HTERT RPE-1 (cell line): ENCODE data around the gene PPP3CA.

ENCODE experiments used
- in situ Hi-C: fragments of 300-500 bp; cut with MboI; formaldehyde crosslinking; loops from 4 replicates; pipeline ENCODE4 v1.14.3; 2020; ENCODE audit warnings: low sequenced_read_pairs

The PPP3CA gene

DNA sequence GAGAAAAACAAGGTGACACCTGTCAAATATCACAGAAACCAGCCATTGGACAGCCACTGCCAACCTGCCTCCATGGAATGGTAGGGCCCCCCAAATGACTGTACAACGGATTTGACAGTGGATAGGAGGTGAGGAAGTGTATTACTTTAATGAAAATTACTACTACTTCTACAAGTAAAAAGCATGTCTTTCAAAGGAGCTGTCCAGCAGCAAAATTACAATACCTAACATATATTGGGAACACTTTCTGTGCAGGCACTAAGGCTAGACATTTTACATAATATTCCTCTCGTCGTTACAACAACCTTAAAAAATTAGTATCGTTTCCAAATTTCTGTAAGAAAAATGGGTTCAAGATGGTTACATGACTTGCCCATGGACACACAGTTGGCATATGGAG, 14.9 kb downstream of the PPP3CA start:
- in situ Hi-C loops, result no loop called here

DNA sequence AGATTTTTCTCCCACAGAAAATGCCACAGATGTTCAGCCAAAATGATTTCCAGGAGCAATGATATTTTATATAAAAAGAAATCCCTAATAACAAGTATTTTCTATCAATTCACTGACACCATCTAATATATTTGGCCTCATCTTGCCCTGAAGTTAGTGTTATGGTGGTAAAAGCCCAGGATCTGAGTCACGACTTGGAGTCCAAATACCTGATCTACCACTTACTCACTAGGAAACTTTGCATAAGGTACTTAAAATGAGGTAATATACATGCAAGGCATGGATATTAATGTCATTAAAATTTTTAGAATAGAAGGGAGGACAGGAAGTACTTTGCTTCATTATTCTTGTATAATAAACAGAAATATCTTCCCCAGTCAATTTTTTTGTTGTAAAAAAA, 16.3 kb downstream of the PPP3CA start:
- in situ Hi-C loops, result no loop called here

DNA sequence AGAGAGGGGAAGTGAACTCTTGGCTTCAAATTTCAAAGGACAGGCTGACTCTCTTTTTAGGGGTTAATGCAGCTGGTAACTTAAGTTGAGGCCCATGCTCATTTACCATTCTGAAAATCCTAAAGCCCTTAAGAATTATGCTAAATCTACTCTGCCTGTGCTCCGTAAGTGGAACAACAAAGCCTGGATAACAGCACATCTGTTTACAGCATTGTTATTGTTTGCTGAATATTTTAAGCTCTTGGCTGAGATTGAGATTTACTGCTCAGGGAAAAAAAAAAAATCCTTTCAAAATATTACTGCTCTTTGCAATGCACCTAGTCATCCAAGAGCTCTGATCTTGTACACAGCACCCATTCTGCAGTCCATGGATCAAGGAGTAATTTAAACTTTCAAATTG, 17.7 kb downstream of the PPP3CA start:
- in situ Hi-C loops, result no loop called here

DNA sequence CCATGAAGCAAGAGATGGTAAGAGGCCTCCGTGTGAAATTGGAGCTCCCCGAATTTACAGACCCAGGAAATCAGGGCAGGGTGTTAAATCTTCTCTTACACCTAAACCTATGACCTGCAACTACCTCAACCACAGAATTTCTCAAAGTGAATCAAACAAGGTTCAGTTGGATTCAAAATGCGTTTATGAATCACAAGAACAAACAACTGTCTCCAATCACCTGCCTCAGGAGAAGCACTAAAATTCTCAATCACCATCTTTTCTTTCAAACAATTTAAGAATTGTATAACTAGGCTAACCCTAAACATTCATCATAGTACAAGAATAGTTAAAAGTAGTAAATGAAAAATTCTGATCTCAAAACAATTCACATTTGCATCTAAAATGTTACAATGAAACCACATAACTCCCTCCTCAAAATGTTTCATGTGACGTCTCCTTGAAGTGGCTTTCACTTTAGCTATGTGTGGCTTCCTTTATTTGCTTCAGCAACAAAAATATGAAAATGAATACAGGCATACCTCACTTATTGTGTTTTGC, 19.2 kb downstream of the PPP3CA start:
- in situ Hi-C loops, result no loop called here

DNA sequence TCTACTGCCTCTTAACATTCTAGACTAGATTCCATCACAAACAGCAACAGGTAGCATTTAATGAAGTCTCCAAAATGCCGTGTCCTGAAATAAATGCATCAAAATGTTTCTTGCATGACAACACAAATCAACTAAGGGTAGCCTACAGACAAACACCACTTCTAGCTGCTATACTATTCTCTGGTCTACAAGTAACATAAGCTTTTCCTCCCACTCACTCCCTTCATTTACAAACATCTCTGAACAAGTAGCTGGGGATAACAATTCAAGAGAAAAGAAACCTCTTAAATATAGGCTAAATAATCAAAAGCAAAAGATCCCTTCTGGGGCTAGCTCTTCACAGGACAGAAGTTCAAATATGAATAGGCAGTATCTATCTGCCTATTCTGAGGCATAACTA, 20.8 kb downstream of the PPP3CA start:
- in situ Hi-C loops, result no loop called here

DNA sequence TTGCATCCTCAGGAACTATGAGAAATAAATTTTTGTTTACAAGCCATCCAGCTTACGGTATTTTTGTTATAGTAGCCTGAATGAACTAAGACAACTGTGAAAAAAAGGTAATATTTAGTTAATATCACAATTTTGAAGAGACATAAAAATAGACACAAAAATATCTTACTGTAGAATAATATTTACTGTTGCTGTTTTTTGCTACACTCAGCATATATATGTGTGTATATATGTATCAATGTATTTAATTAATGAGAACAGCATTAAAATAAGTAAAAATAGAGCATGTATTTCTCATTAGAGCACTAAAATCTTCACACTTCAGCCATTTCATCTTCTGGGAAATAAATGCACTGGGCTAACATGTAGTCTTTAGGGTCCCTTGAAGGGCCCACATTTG, 24.6 kb downstream of the PPP3CA start:
- in situ Hi-C loops, result no loop called here

DNA sequence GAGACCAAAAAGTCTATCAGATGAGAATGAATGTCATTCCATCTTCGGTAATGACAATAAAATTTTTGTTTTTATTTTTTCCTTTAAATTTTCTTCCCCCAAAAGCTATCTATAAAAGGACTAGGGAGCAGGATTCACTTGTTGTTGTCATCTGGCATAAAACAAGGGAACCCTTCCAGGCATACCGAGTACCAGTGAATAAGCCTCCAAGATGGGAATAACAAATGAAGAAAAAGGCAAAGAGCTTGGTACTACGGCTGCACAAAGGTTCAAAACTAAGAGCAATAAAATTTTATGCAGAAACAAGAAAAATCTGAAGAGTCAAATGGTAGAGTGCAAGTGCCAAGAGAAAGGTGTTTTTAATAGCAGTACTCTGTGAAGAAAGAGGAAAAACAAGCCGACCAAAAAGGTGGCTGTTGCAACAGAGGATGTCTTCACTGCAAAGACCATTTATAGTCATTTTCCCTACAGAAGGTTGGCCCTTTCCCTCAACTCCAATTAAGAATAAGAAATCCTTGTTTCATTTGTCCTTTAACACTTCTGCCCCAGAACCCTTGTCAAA, 25.8 kb downstream of the PPP3CA start:
- in situ Hi-C loops, result no loop called here

DNA sequence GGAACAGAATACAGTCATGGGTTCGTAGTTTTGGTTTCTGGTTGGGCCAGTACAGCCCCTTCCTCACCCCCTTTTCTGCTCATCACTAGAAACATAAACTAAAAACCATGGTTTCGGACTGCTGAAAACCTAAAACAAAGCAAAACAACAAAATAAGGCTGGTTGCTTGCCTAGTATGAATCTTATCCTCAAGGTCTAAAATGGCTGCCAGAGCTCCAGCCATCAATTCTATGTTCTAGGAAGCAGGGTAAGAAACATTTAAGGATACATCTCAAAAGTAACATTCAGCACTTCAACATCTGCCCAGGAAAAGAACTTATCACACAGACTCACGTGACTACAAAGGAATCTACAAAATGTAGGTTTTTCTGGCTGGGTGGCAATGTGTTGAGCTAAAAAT, 31.5 kb downstream of the PPP3CA start:
- in situ Hi-C loops, result no loop called here

DNA sequence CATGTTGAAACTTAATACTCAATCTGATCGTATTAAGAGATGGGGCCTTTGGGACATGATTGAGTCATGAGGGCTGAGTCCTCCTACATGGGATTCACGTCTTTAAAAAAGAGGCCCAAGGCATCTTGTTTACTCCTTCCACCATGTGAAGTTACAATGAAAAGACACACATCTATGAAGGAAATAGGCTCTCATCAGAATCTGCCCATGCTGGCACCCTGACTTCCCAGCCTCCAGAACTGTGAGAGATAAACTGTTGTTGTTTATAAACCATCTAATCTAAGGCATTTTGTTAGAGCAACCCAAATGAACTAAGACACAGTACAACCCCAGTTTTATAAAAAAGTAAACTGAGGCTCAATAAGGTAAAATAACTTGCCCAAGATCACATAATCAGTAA, 32.3 kb downstream of the PPP3CA start:
- in situ Hi-C loops, result no loop called here

DNA sequence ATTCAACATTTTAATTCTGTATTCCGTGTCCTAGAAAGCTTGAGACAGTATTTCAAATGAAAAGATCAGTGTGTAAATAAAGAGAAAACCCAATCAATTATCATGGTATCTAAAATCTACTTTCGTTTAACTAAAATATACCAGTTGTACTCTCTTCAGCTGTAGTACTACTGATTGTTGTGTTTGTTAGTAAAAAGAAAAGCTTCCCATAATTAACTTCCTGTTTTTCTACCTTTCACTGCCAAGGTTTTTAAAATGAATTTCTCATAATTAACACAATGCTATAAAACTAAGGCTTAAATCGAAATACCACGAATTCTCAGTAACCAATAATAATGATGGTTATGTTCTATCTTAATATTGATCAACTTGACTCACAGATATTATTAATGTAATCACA, 37.4 kb downstream of the PPP3CA start:
- in situ Hi-C loops, result no loop called here

DNA sequence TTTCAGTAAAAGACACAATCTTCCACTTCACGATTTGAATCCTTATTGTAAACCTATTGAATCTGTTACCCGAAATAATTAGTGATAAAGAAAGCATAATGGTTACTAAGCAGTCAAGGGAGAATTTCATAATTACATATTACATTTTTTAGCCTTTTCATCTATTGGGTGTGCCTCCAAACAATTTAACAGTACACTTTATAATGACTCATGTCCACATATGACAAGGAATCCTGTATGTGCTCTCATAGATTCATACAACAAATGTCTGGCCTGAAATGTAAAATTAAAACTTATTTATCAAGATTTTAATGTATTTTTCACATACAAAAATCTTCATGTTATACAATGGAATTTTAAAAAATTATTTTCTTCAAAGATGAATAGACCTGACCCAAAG, 39.4 kb downstream of the PPP3CA start:
- in situ Hi-C loops, result no loop called here

DNA sequence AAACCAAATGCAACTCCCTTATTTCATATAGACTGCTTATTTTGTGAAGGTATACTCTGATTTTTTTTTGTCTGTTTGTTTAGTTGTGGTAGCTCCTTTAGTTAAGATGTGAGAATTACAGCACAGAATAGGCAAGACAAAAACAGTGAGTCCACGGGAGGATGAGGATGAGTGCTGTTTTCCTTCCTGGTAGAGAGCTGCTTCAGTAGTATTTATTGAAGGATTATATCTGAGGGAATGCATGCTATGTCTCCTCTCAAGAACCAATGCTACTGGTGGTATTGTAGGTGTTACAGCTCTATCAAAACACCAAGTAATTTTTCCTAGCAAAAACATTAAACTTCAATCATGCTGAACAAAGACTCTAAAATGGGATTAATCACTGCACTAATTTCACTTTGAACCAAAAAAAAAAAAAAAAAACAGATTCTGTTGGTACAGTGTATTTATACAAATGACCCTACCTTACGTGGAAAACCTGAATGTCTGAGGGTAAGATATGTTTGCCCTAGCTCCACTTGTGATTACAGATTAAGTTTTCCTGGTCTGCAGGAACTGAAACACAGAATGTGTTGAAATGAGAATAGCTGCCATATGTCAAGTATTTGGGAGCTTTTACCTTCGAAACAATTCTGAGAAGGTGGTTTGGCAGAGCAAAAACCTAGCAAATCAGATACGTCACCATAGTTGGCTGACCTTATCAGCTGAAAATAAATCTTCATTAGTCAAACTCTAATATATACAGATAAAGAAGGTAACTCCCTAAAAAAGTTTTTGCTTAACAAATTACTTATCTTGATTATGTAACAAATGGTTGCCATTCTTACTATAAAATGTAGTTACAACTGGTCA, 40.3 kb downstream of the PPP3CA start:
- in situ Hi-C loops, result no loop called here

DNA sequence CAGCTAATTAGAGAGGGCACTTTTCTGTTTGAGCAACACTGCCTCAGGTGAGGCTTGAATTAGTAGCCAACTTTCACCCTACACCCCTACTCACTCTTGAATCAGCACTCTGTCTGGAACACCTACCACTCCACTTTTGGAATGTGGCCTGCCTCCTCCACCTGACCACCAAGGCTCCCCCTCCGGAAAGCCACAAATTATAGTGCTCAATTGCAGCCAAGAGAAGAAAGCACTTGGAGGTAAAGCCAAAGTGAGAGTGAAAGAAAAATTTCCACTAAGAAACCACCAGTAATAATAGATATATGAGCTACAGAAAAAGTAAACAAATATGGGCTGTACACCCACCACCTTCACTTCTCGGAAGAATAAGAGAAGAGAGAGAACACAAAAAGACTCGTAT, 41.1 kb downstream of the PPP3CA start:
- in situ Hi-C loops, result no loop called here

DNA sequence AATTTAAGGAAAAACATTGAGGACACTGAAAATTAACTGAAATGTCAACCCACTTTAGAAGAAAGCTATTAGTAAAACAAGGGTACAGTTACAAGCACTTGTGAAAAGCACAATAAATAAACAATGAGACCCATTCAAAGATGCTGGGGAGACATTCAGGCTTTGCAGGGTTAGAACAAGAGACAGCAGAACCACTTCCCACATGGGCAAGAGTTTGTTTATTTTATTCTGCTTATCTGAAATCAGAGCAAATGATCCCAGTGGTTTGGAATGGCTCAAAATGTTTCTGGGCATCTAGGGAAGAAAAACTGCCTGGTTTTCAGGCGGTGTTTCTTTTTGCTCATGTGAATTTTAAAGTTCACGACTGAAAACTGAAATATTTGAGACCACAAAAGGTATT, 42.4 kb downstream of the PPP3CA start:
- in situ Hi-C loops, result no loop called here

DNA sequence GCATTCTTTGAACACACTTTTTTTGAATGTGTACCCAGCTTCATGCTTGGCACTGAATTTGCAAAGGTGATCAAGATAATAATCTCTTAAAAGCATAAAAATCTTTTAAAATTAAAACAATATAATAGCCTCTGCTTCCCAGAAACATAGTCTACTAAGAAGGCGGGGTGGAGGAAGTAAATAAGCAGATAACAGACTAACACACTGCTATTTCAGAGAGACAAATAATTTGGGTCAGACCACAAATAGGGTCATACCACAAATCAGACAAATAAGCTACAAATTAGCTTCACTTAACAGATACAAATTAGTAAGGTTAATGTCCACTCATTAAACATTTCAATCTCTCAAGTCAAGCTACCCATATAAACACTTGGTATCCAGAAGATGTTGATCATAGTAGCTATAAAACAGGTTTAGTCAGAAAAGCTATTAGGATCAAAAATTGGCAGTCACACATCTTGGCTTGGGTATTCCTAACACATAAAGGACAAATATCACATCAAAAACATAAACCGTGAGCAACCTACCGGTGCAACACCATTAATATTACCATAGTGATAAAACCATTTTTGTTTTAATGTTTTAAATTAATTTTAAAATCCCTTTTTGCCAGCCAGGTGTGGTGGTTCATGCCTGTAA, 47.3 kb downstream of the PPP3CA start:
- in situ Hi-C loops, result no loop called here

DNA sequence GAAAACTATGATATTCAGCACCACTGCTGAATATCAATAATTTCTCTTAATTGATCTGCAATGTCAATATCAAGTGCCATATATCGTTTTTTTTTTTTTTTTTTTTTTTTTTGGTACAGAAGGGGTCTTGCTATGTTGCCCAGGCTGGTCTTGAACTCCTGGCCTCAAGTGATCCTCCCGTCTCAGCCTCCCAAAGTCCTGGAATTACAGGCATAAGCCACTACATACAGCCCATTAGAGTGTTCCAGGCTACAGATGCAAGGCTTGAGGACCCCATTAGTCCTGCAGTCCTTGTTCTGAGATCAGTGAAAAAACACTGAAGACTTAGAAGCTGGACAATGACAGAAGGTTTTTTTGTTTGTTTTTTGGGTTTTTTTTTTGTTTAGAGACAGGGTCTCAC, 48.3 kb downstream of the PPP3CA start:
- in situ Hi-C loops, result no loop called here

DNA sequence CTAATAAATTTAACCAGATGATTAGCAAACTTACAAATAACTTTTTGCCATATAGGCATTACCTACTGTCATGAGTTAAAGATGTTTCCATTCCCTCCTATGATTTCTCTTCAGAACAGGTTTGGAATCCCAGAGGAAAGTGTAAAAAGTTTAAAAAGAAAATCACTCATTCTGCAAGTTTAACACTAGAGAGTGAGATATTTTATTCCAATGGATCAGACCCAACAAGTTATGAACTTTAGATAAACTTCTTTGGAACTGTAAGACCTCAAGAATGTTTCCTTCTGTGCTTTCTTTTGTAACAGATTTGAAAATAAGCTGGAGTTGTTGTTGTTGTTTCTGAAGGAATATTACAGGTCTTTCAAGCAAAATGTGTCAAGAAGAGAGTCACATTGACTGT, 51.6 kb downstream of the PPP3CA start:
- in situ Hi-C loops, result no loop called here

DNA sequence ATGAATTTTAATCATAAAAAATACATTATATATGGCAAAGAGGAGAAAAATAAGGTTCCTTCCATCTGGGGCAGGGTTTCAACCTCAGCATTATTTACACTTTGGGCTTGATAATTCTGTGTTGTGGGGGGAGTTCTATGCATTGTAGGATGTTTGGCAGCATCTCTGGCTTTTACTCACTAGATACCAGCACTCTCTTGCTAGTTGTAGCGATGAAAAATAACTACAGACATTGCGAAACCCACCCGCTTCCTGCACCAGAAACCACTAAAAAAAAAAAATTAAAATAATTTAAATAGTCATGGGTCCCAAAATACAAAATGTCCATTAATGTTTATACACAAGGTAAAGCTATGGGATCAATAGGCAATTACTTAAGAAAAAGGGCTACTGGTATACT, 52.7 kb downstream of the PPP3CA start:
- in situ Hi-C loops, result no loop called here

DNA sequence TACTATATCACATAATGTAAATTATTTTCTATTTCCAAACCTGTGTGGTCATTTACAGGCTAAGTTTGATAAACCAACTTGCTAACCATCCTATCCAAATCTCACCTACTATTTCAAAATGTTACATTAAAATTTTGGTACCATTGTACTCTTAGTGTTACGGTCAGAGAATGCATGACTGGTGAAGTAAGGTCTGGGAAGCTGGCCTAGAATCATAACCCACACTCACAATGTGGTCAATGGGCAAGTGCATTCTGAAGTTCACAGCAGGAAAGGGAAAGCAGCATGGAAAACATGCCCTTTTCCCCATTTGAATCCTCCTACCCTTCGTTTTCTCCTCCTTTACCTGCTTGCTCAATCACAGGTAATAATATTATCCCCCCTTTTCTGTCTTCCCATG, 54.4 kb downstream of the PPP3CA start:
- in situ Hi-C loops, result no loop called here

DNA sequence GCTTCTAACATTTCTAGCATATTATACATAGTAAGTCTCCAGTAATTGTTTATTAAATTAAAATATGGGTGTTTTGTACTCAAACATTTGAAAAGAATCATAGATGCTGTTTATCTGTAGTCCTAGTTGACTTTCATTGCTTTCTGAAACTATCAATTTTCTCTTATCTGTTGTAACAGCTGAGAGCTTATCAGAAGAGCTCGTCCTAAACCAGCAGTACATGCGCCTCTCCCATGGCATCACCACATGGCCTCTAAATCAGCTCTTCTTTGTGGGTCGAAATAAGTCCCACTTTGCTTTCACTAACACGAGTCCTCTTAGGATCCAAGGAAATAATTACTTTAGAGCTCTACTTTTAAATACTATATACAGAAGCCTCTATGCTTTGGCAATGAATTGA, 55.1 kb downstream of the PPP3CA start:
- in situ Hi-C loops, result no loop called here

DNA sequence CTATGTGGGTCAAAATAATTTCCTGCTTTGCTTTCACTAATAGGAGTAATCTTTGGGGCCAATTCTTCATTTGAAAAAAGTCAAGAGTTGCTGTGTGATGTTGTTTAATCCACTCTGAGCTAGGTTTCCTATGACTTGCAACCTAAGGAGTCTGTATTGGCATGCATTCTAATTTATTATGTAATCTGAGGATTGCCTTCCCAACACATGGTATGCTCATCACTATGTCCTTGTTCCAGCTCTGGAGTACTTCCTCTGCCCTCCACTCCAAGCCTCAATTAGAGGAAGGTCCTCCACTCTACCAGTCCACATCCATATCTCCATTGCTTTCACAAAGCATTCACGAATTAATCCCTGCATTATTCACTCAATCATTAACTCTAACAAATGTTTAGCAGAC, 56.1 kb downstream of the PPP3CA start:
- in situ Hi-C loops, result no loop called here

DNA sequence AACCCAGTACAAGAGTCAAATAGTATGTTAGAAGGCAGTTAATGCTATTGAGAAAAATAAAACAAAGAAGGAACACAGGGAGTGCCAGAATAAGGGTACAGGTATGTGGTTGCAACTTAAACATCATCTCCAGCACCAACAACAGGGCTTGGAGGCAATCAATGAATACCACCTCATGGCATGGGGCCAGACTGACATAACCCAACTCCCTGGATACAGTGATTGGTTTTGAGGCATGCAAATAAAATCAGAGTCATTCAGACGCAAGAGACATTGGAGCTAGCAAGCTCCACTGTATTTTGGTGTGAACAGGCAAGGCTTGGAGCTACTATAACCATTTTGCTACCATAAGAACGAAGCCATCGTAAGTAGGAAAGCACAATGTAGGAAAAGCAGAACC, 56.7 kb downstream of the PPP3CA start:
- in situ Hi-C loops, result no loop called here
